RWPE2 (cell line): ENCODE measurements around the gene ADAMTS5.

ENCODE experiments used
- ATAC-seq: fragments of 200-7000 bp; cut with Tn5 transposase; 3 replicates; pipeline ENCODE4 v1.9.1; 2021; ENCODE audit warnings: low read depth
- DNase-seq: peaks from one replicate; pipeline ENCODE4 v3.0.0-alpha.2; 2020; ENCODE audit warnings: low spot score
- H3K27ac ChIP-seq: fragments of 450-650 bp; 2 replicates; pipeline ENCODE4 v1.5.1; 2017; ENCODE audit warnings: mild to moderate bottlenecking; ENCODE audit not compliant: poor library complexity, severe bottlenecking
- H3K27me3 ChIP-seq: fragments of 250-450 bp; sonication (Bioruptor Pico); 2 replicates; pipeline ENCODE4 v1.5.1; 2021; ENCODE audit warnings: mild to moderate bottlenecking, moderate library complexity; ENCODE audit not compliant: insufficient read depth, poor library complexity, severe bottlenecking
- H3K36me3 ChIP-seq: fragments of 250-450 bp; sonication (Bioruptor Pico); 2 replicates; pipeline ENCODE4 v1.5.1; 2020; ENCODE audit warnings: low read depth, mild to moderate bottlenecking, moderate library complexity
- H3K4me1 ChIP-seq: fragments of 250-450 bp; sonication (Bioruptor Pico); 2 replicates; pipeline ENCODE4 v1.5.1; 2021; ENCODE audit warnings: mild to moderate bottlenecking, moderate library complexity; ENCODE audit not compliant: insufficient read depth, poor library complexity, severe bottlenecking
- H3K4me3 ChIP-seq: fragments of 250-450 bp; sonication (Bioruptor Pico); 2 replicates; pipeline ENCODE4 v1.5.1; 2021; ENCODE audit warnings: mild to moderate bottlenecking, moderate library complexity; ENCODE audit not compliant: severe bottlenecking
- H3K9me3 ChIP-seq: fragments of 250-450 bp; sonication (Bioruptor Pico); 2 replicates; pipeline ENCODE4 v1.5.1; 2021; ENCODE audit warnings: mild to moderate bottlenecking, moderate library complexity; ENCODE audit not compliant: severe bottlenecking
- TF ChIP-seq, protein P1 (sequence below): fragments of 450-650 bp; IDR thresholded peaks from one replicate; pipeline ENCODE4 v1.5.1; 2017; ENCODE audit warnings: mild to moderate bottlenecking, moderate library complexity; ENCODE audit not compliant: poor library complexity, severe bottlenecking

ADAMTS5 gene

DNA sequence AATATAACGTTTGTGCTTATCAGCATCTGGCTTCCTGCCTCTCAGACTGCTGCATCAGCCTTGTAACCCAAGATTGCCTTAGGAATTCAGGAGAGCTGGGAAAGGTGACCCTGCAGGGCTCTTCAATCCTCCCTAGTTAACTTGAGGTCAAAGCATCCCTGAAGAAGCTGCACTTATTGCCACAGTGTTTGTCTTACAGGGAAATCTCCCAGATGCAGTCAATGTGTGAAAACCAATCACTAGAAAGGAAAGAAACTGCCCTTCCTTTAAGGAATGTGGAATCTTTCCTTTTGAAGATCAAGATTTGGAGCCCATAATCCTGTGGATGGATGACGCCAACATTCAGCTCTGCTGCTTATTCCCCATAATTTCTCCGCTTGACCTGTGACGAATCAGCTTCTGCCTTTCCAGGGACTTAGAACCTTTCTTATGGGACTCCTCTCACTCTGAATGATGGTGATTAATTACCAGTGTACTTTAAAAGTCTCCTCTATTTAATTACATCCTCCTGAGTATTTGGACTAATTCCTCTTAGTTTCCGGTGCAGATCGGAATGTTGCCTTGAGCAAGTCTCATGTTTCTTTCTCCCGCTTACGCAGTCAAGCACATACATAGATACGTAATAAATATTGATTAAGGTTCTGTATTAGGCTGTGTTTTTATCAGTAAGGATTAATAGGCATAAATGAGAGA, 14.4 kb downstream of the ADAMTS5 start:
- Histone ChIP-seq H3K4me3 (no peak overlapping the region), H3K4me1 (no peaks in the 10 kb centered on the region)
- no peak for ATAC-seq

DNA sequence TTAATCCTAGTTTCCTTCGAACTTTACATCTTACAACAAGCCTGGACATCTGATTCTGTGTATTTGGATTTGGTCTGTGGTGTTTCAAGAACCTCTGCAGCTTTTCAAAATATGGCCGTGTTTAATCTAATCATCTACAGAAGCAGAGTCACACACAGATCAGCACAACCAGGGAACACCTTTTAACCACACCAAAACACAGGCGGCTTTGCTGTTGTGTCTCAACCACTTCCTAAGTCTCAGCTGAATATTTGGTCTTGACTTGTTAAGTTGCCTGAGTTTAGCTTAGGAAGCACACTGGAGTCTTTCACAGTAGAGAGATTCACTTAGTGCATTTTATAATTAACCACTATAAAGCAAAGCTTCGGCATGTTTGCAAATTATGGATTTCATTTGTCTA, 17.1 kb downstream of the ADAMTS5 start:
- Histone ChIP-seq H3K4me1 (no peaks in the 10 kb centered on the region), H3K4me3 (no peak overlapping the region), H3K36me3 (no peaks in the 10 kb centered on the region), H3K27me3 (peaks cover 3% of the 10 kb centered on the region), H3K9me3 (no peaks in the 10 kb centered on the region), H3K27ac (no peak overlapping the region)
- no peak for ATAC-seq
- no peak for DNase-seq
- TF ChIP-seq, protein P1, sequence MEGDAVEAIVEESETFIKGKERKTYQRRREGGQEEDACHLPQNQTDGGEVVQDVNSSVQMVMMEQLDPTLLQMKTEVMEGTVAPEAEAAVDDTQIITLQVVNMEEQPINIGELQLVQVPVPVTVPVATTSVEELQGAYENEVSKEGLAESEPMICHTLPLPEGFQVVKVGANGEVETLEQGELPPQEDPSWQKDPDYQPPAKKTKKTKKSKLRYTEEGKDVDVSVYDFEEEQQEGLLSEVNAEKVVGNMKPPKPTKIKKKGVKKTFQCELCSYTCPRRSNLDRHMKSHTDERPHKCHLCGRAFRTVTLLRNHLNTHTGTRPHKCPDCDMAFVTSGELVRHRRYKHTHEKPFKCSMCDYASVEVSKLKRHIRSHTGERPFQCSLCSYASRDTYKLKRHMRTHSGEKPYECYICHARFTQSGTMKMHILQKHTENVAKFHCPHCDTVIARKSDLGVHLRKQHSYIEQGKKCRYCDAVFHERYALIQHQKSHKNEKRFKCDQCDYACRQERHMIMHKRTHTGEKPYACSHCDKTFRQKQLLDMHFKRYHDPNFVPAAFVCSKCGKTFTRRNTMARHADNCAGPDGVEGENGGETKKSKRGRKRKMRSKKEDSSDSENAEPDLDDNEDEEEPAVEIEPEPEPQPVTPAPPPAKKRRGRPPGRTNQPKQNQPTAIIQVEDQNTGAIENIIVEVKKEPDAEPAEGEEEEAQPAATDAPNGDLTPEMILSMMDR: no peak

More for the DNA sequence above, 14.4 kb downstream of the ADAMTS5 start:
- peaks cover 3% of the 10 kb centered on the region for H3K27me3 ChIP-seq
- no peak for DNase-seq
- no peaks in the 10 kb centered on the region for H3K9me3 ChIP-seq
- H3K27ac ChIP-seq: no peak overlapping the region
- no peaks in the 10 kb centered on the region for H3K36me3 ChIP-seq
- TF ChIP-seq, protein P1: no peak

DNA sequence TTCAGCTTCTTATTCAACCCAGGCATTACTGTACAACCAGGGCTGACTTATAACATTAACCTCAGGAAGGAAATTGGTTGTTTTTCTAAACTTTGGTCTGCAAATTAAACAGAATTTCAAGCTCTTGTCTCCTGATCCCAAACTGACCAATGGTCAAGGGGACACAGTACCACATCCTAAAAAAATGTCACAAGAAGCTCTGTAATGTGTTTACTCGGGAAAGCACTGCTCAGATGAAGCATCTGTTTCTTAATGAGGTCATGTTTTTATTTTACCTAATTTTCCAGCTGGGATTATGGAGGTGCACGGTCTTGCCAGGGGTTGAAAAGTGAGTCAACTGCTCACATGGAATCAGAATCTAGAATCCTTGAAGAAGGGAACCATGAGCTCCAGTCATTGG, 18.7 kb downstream of the ADAMTS5 start:
- H3K9me3 ChIP-seq: no peaks in the 10 kb centered on the region
- H3K27ac ChIP-seq: no peak overlapping the region
- TF ChIP-seq, protein P1: no peak
- no peak overlapping the region for H3K4me3 ChIP-seq
- ATAC-seq (no peak), DNase-seq (no peak)
- no peaks in the 10 kb centered on the region for H3K4me1 ChIP-seq
- H3K27me3 ChIP-seq: peaks cover 3% of the 10 kb centered on the region
- H3K36me3 ChIP-seq: no peaks in the 10 kb centered on the region

DNA sequence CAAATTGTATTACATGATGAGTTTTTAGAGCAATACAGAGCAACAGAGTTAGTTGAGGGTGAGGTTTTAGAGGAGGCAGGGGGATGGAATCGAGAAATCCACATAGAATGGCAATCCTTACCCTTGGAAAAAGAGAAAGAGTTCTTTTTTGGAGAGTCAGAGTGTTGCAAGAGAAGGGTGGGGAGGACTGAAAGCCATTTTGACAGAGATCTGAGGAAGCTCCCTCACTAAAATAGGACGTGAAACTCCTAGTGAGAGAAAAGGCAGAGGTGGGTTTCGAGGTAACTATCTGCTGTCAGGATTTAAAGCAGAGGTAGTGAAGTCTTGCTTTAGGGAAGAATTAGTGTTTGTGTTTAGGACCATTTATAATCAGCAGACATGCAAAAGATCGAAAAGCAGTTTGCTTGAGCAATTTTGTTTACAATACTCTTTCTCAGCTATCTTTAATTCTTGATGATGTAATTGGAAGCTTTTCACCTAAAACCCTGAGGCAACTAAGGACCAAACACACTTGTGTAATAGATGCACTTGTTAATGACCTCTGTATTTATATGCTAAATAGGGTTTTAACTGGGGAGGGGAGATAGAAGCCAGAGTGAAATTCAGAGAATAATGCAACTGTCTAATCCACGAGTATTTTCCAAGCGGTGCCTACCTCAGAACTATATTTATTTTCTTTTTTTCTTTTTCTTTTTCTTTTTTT, 20.0 kb downstream of the ADAMTS5 start:
- H3K4me3 ChIP-seq: no peak overlapping the region
- DNase-seq: no peak
- no peaks in the 10 kb centered on the region for H3K4me1 ChIP-seq
- H3K36me3 ChIP-seq: no peaks in the 10 kb centered on the region
- no peak overlapping the region for H3K27ac ChIP-seq
- H3K9me3 ChIP-seq: no peaks in the 10 kb centered on the region
- peaks cover 3% of the 10 kb centered on the region for H3K27me3 ChIP-seq
- ATAC-seq: no peak
- TF ChIP-seq, protein P1: no peak
